ENCODE data around the gene POLN. TPM values are rescaled to one million over a fixed set of nuclear protein-coding genes. Genes with fewer than 3 reads are reported as not detected.

POLN gene
- polyA plus RNA-seq, 3 donors = 0.08 to 0.33 (median 0.28) TPM

GRCh38 chr4:2116687-2117400, 125.1 kb downstream of the POLN start:
- no peaks in the 10 kb centered on the region for H3K36me3 Mint-ChIP-seq
- no peaks in the 10 kb centered on the region for H3K79me2 ChIP-seq (ENCODE audit: insufficient read depth, low read length)
- no peaks in the 10 kb centered on the region for H4K20me1 ChIP-seq (ENCODE audit: insufficient read depth, low read length)
- intact Hi-C loops (cut with micrococcal nuclease) = no loop called here
- no peak overlapping the region for H2AFZ ChIP-seq (ENCODE audit: insufficient read depth, low read depth, low read length, poor library complexity, severe bottlenecking)
- no peak for DNase-seq
- peaks cover 9 to 10% of the 10 kb centered on the region in 2 donors for H3K27me3 ChIP-seq (ENCODE audit: control insufficient read depth in 2 of 2, insufficient read depth in 2 of 2, low read length in 2 of 2)
- no peak overlapping the region for H3K4me2 ChIP-seq (replicated peaks; ENCODE audit: extremely low read depth, low read length, poor library complexity, severe bottlenecking)
- WGBS (ENCODE audit: insufficient coverage) = 100% methylated on average over 2 of the region's 6 CpGs
- H3K9me3 ChIP-seq (replicated peaks in 1 of 2; ENCODE audit: control insufficient read depth in 1 of 2, insufficient read depth in 1 of 2, low read length in 2 of 2) = no peaks in the 10 kb centered on the region
- no peak overlapping the region for H3K4me3 ChIP-seq (replicated peaks in 1 of 3; ENCODE audit: low read depth in 2 of 3, low read length in 3 of 3)
- peaks cover 18 to 41% (median 22%) of the 10 kb centered on the region in 3 donors for H3K27me3 Mint-ChIP-seq (ENCODE audit: low read depth in 3 of 3)
- TF ChIP-seq, protein P1, sequence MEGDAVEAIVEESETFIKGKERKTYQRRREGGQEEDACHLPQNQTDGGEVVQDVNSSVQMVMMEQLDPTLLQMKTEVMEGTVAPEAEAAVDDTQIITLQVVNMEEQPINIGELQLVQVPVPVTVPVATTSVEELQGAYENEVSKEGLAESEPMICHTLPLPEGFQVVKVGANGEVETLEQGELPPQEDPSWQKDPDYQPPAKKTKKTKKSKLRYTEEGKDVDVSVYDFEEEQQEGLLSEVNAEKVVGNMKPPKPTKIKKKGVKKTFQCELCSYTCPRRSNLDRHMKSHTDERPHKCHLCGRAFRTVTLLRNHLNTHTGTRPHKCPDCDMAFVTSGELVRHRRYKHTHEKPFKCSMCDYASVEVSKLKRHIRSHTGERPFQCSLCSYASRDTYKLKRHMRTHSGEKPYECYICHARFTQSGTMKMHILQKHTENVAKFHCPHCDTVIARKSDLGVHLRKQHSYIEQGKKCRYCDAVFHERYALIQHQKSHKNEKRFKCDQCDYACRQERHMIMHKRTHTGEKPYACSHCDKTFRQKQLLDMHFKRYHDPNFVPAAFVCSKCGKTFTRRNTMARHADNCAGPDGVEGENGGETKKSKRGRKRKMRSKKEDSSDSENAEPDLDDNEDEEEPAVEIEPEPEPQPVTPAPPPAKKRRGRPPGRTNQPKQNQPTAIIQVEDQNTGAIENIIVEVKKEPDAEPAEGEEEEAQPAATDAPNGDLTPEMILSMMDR (IDR thresholded peaks at IDR 0.05) = no peak
- H3K9ac ChIP-seq (ENCODE audit: insufficient read depth, low read length, poor library complexity, severe bottlenecking) = no peak overlapping the region
- no peak overlapping the region for H3K27ac ChIP-seq (ENCODE audit: low read depth in 1 of 2, low read length in 2 of 2)
- no peaks in the 10 kb centered on the region for H3K4me1 ChIP-seq (ENCODE audit: control insufficient read depth in 1 of 2, insufficient read depth in 2 of 2, low read length in 2 of 2)
- no peak overlapping the region for H3K4me3 Mint-ChIP-seq
- no peaks in the 10 kb centered on the region for H3K4me1 Mint-ChIP-seq
- H3K36me3 ChIP-seq (replicated peaks in 1 of 2; ENCODE audit: control insufficient read depth in 1 of 2, insufficient read depth in 2 of 2, low read length in 2 of 2) = no peaks in the 10 kb centered on the region
- H3K9me3 Mint-ChIP-seq = peaks cover 0 to 5% (median 0%) of the 10 kb centered on the region in 7 donors
- H3K27ac Mint-ChIP-seq = no peak overlapping the region

GRCh38 chr4:2105559-2105958, 136.4 kb downstream of the POLN start:
- H3K9ac ChIP-seq (ENCODE audit: insufficient read depth, low read length, poor library complexity, severe bottlenecking) = no peak overlapping the region
- Mint-ChIP-seq H3K27me3 (ENCODE audit: low read depth in 3 of 3) (peaks cover 33 to 42% (median 41%) of the 10 kb centered on the region in 3 donors), H3K9me3 (peaks cover 20 to 46% (median 36%) of the 10 kb centered on the region in 7 donors), H3K36me3 (peaks cover 1 to 11% of the 10 kb centered on the region in 2 donors), H3K27ac (no peak overlapping the region), H3K4me1 (peaks cover 2% of the 10 kb centered on the region), H3K4me3 (no peak overlapping the region)
- no peaks in the 10 kb centered on the region for H3K4me1 ChIP-seq (ENCODE audit: control insufficient read depth in 1 of 2, insufficient read depth in 2 of 2, low read length in 2 of 2)
- peaks cover 22 to 50% of the 10 kb centered on the region in 2 donors for H3K9me3 ChIP-seq (replicated peaks in 1 of 2; ENCODE audit: control insufficient read depth in 1 of 2, insufficient read depth in 1 of 2, low read length in 2 of 2)
- H3K4me2 ChIP-seq (replicated peaks; ENCODE audit: extremely low read depth, low read length, poor library complexity, severe bottlenecking) = no peak overlapping the region
- no peak overlapping the region for H2AFZ ChIP-seq (ENCODE audit: insufficient read depth, low read depth, low read length, poor library complexity, severe bottlenecking)
- no peak overlapping the region for H3K4me3 ChIP-seq (replicated peaks in 1 of 3; ENCODE audit: low read depth in 2 of 3, low read length in 3 of 3)
- TF ChIP-seq, protein P1 (IDR thresholded peaks at IDR 0.05) = no peak
- H3K36me3 ChIP-seq (replicated peaks in 1 of 2; ENCODE audit: control insufficient read depth in 1 of 2, insufficient read depth in 2 of 2, low read length in 2 of 2) = no peaks in the 10 kb centered on the region
- DNase-seq = no peak
- H3K79me2 ChIP-seq (ENCODE audit: insufficient read depth, low read length) = no peaks in the 10 kb centered on the region
- WGBS (ENCODE audit: insufficient coverage) = no CpG with 5 or more reads among the region's 1 CpG
- no peak overlapping the region for H3K27ac ChIP-seq (ENCODE audit: low read depth in 1 of 2, low read length in 2 of 2)
- intact Hi-C loops (cut with micrococcal nuclease) = no loop called here
- peaks cover 65 to 84% of the 10 kb centered on the region in 2 donors for H3K27me3 ChIP-seq (ENCODE audit: control insufficient read depth in 2 of 2, insufficient read depth in 2 of 2, low read length in 2 of 2)
- H4K20me1 ChIP-seq (ENCODE audit: insufficient read depth, low read length) = no peaks in the 10 kb centered on the region

Measured in CD14-positive monocyte (primary cell).